ENCODE data around the gene ERP44. TPM values are rescaled to one million over a fixed set of nuclear protein-coding genes. Genes with fewer than 3 reads are reported as not detected.
"Not testable (repeated sequence)": the region's sequence is repeated elsewhere in the genome, so short reads cannot be mapped to it uniquely, and the experiment has no call there.

The ERP44 gene
- polyA plus RNA-seq, 12 donors, result 11.1 to 31.8 (median 22.8) TPM; not detected in 1

GRCh38 chr9:100070104-100071041 is 28.4 kb downstream of the ERP44 start:
- DNase-seq, result no peak

- DNase-seq, result not testable (repeated sequence)
Observed at GRCh38 chr9:100069068-100069467, 29.7 kb downstream of the ERP44 start.

GRCh38 chr9:100067990-100068389 is 30.8 kb downstream of the ERP44 start:
- not testable (repeated sequence) for DNase-seq

DNA sequence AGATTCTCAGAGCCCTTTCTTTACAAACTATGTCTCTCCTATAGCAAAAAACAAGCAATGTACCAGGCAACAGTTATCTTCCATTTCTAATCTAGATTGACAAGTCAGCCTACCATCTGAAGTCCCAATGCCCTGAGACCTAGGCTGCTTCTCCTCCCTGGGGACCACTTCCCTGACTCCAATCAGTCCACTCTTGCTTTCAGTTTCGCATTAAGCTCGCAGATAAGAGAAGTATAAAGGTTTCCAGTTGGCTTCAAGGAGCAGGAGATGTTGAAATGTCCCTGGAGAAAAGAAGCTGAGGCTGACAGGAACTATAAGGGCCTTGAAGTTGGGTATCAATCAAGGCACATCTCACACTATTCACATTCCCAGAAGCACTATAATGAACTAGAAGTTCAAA is 32.3 kb downstream of the ERP44 start:
- DNase-seq, result no peak

DNA sequence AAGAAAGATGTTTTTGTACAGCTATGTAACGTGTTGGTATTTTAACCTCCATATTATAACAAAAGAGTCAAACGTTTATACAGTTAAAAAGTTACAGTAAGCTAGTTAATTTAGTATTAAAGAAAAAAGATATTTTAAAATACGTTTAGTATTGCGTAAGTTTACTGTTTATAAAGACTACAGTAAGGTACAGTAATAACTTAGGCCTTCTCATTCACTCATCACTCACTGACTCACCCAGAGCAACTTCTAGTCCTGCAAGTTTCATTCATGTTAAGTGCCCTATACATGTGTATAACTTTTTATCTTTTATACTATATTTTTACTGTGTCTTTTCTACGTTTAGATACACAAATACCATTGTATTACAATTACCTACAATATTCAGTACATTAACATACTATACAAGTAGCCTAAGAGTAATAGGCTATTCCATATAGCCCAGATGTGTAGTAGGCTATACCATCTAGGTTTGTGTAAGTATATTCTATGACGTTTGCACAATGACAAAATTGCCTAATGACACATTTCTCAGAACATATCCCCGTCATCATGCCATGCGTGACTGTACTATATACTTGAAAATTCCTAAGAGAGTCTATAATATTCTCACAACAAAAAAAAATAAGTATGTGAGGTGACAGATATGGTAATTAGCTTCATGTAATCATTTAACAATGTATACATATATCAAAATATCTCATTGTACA is 33.8 kb downstream of the ERP44 start:
- no peak for DNase-seq

DNA sequence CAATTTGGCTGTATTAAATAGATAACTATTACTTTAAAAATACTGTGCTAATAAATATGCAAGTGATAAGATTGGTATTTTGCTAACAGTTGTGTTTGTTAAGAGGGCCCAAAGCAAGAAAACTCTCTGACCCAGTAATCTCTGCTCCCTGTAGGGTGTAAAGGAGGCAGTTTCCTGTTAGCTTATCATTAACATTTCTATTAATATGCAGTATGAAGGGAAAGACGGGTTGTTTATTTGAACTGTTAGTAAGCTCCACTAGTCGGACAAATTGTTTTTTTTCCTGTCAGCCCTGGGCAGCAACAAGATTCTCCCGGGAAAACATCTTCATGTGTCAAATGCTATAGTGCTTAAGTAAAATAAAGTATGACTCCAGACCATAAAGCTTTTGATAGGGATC is 35.6 kb downstream of the ERP44 start:
- DNase-seq, result no peak

DNA sequence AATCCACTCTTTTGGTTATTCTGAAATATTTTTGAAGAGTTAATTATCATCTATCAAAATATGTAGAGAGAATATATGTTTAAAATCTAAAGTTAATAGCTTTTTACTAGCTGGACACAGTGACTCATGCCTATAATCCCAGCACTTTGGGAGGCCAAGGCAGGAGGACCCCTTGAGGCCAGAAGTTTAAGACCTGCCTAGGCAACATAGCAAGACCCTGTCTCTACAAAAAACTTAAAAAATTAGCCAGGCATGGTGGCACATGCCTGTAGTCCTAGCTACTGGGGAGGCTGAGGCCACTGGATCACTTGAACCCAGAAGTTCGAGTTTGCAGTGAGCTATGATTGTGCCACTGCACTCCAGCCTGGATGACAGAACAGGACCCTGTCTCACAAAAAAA is 36.1 kb downstream of the ERP44 start:
- DNase-seq, result not testable (repeated sequence)

DNA sequence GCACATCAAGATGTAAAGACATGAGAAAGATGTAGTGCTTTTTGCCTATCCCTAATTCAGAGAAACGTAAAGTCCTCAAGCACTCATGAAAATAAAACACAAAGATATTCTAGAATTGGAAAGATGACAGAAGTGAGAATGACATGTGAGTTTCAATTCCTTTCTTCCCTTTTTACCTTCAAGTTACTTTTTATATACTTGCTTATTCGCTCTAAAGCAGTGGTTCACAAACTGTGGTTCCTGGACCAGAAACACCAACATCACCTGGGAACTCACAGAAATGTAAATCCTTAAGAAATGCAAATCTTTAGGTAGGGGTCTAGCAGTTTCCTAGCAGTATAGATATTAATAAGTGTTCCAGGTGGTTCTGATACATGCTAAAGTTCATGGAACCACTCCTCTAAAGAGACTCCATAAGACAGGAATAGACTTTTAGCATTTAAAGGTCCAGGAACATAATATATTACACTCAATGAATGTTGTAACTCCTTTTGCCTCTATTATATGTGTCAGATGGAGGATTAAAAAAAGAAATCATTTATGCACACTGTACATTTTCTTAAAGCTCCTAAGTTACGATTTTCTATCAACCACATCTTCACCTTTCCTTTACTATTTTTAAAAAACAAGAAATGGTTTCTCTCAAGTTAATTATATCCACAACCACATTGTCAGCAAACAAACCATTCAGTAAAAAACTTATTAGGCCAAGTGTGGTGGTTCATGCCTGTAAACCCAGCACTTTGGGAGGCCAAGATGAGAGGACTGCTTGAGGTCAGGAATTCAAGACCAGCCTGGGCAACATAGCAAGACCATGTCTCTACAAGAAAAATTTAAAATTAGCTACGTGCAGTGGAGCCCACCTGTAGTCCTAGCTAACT is 39.9 kb downstream of the ERP44 start:
- no peak for DNase-seq

GRCh38 chr9:100057624-100058023 is 41.2 kb downstream of the ERP44 start:
- DNase-seq, result no peak

DNA sequence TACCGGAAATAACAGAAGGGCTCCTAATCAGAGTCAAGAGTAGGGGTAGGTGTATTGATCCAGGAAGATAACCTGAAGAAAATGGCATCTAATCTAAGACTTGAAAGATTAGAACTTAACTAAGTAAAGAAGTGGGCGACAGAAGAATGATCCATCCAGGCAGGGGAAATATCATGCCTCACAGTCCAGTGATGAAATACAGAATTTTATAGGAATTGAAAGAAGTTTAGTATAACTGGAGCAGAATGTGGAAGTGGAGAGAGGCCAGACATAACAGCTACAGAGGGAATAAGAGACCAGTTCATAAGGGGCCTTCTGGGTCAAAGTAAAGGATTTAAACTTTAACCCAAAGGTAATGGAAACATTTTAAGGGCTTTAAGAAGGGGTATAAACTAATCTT is 42.2 kb downstream of the ERP44 start:
- DNase-seq, result no peak

DNA sequence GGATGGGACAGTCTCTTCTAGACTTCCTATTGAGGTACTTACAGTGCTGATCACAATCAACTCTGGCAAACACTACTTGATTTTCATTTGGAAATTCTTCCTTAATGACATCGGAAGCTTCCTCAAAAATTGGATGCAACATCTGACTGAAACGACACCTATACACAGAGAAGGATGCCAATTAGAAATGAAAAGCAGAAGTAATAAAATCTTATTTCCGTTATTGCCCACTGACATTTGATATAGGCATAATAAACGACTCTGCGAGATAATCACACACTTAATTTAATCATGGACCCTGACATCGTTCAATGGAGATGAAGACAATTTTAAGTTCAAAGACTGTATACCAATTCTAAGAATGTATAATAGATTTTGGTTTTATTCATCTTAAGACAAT is 46.4 kb downstream of the ERP44 start:
- DNase-seq, result no peak

- no peak for DNase-seq
Observed at GRCh38 chr9:100049551-100049950, 49.2 kb downstream of the ERP44 start.

DNA sequence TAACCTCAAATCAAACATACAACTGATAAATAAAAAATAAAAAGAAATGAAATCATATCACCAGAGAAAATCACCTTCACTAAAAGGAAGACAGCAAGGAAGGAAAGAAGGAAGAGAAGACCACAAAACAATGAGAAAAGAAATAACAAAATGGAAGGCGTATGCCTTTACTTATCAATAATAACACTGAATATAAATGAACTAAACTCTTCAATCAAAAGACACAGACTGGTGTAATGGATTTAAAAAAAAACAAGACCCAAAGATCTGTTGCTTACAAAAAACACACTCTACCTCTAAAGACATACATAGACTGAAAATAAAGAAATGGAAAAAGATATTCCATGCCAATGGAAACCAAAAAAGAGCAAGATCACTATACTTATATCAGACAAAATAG is 60.3 kb downstream of the ERP44 start:
- no peak for DNase-seq

- DNase-seq, result no peak
Observed at GRCh38 chr9:100033877-100034551, 64.8 kb downstream of the ERP44 start.

- DNase-seq, result no peak
Observed at GRCh38 chr9:100030548-100030947, 68.3 kb downstream of the ERP44 start.

DNA sequence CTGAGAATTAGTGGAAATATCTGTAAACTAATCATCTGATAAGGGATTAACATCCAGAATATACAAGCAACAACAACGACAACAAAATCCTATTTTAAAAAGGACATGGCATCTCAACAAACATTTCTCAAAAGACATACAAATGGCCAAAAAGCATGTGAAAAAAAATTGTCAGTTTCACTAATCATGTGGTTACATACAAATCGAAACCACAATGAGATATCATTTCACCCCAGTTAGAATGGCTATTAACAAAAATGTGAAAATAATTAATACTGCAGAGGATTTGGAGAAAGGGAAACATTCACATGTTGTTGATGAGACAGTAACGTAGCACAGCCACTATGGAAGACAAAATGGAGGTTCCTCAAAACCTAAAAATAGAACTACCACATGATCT is 69.5 kb downstream of the ERP44 start:
- DNase-seq, result no peak

DNA sequence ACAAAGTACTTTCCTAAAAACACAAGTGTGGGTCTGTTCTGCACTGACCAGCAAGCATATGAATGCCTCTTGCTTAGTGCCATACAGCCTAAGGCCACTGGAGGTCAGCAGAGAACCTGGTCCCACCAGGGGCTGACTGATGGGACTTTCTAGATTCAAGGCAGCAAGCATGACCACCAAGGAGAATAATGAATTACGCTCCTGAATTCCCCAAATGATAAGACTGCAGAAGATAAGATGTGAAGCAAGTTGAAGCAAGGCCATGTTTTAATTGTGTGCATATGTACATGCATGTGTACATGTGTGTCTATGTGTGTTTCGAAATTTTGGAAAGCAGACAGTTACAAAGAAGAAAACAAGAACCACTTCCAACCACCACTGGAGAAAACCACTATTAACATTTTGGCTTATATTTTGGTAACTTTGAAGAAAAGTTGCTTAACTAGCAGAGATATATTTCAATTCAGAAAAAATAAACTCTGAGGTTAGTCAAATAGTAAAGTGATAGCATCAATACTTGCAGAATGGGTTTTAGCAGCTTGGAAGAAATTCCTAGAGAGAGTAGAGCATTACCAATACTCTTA is 70.5 kb downstream of the ERP44 start:
- DNase-seq, result peak; percentile 79

DNA sequence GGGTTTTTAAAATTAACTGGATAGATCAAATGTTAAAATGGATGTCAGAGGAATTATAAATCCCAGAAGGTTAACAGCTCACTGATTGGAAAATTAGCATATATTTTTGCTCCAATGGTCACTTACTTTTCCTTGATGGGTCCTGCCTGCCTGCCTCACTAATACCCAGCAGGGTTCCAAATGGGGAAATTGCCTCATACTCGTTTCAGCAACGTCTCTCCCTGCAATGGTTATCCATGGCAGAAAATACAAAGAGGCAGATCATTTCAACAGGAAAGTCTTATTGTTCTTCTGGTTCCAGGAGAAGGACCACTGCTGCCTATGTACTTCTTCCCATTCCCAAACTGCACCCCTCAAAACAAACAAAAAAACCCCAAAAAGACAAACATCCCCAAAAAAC is 71.3 kb downstream of the ERP44 start:
- DNase-seq, result no peak

- no peak for DNase-seq
Observed at GRCh38 chr9:100021931-100022330, 76.9 kb downstream of the ERP44 start.

GRCh38 chr9:100020121-100020795 is 78.5 kb downstream of the ERP44 start:
- DNase-seq, result no peak
